GM19328 (cell line): ENCODE data around the gene VPS33B.

Experiments used
- ATAC-seq: cut with Tn5 transposase; IDR thresholded peaks from one replicate; pipeline ENCODE4 v1.9.1; 2021; ENCODE audit warnings: mild to moderate bottlenecking, moderate library complexity; ENCODE audit not compliant: unreplicated experiment

The VPS33B gene

DNA sequence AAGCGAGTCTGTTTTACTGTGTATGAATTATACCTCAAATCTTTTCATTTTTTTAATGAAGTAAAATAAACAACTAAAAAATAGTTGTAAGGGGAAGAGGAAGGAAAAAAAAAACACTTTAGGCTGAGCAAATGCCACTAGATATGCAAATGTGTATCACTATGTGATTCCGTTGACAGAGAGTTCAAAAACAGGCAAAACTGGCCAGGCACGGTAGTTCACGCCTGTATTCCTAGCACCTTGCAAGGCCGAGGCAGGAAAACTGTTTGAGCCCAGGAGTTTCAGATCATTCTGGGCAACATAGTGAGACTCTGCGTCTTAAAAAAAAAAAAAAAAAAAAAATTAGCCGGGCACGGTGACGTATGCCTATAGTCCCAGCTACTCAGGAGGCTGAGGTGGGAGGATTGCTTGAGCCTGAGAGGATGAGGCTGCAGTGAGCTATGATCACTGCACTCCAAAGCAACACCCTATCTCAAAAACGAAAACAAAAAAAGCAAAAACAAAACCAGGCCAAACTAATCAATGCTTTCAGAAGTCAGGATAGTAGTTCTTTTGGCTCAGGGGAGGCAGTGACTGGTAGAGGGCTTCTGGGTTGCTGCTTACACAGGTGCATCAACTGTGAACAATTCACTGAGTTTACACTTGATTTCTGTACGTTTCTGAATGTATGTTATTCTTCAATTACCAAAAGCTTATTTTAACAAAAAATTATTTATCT is 35.4 kb downstream of the VPS33B start:
- peak; percentile 42 for ATAC-seq

GRCh38 chr15:90982135-90982534 is 40.3 kb downstream of the VPS33B start:
- ATAC-seq: no peak

DNA sequence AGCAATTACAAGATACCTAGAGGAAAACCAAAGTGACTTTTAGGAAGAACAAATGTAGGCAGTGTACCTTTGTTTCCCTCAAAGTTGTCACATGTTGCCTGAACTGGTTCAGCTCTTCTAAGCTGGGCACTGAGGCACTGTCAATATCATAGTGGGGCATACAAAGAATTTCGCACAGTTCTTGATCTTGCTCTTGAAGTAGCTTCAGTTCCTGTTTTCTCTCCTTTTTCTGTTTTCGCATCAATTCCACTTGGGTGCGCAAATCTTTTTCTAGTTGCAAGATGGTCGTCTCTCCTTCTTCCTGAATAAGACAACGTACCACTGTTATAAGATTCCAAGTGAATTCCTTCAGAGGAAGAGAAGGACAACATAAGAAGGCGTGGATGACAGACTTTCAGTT is 40.7 kb downstream of the VPS33B start:
- ATAC-seq: peak; percentile 69

GRCh38 chr15:90979582-90979981 is 42.8 kb downstream of the VPS33B start:
- ATAC-seq: no peak

- no peak for ATAC-seq
Measured at GRCh38 chr15:90974216-90974615, 48.2 kb downstream of the VPS33B start.

- ATAC-seq: no peak
Measured at GRCh38 chr15:90972133-90972532, 50.3 kb downstream of the VPS33B start.

GRCh38 chr15:90970274-90970673 is 52.1 kb downstream of the VPS33B start:
- no peak for ATAC-seq

DNA sequence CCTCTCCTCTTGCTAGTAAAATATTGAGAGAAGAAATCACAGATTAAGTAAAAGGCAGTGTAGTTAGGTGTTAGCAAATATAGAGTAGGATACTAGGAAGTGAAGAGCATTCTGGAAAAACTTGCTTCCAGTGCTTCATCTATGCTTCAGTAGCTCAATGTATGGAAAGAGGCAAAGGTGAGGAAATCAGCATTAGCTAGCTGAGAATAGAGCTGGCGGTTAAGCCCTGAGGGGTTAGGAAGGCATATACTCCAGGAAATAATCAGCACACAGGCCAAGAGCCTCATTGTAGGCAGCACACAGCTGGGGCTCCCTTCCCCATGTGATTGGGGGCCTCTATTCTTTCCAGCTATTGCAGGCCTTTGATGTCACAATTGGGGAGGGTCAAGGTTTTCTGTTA is 54.0 kb downstream of the VPS33B start:
- ATAC-seq: no peak

- ATAC-seq: no peak
Measured at GRCh38 chr15:90967206-90967605, 55.2 kb downstream of the VPS33B start.

DNA sequence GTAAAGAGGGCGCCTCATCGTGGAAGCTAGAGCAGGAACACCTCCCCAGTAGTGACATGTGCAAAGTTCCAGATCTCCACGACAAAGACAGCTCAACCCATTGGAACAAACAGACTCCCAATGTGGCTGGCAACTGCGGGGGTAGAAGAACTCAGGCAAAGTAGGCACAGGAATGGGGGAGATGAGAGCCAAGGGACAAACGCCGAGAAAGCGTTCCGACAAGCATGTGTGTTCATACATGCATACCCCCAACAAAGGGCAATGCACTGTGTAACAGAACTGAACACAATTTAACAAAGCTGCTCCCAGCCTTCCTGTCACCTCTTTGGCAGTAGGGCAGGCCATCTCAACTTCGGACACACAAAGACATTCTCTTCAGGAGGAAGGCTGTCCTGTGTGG is 56.1 kb downstream of the VPS33B start:
- no peak for ATAC-seq

- no peak for ATAC-seq
Measured at GRCh38 chr15:90962021-90962420, 60.4 kb downstream of the VPS33B start.

DNA sequence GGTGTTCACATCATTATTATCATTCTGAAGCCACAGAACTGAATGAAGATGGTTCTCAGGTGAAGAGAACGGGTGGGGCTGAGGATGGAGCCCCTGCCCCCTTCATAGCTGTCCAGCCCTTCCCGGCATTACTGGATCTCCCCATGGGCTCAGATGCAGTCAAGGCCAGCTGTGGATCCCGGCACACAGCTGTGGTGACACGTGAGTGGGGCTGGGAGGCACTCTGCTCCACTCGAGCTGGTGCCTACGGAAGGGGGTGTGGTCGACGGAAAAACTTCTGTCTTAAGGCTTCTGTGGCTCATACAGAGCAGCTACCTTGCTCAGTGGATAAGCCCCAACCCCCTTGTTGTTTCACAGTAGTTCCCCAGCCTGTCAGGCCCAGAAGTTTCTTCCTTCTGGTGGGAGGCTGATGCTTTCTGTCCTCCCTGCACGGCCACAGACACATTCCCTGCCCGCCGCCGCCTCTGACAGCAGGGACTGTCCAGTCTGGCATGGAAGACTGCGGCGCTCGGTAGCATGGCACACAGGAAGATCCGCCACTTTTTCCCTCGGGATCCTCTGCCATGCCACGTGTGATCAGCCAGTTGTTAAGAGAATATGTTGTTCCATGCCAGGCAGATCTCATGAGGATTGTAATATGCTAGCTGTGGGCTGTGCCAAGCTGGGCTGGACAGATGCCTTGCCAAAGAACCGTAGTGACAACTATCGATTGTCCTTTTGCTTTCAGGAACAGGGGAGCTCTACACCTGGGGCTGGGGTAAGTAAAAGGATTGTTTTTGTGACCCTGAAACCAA is 61.9 kb downstream of the VPS33B start:
- ATAC-seq: no peak

- no peak for ATAC-seq
Measured at GRCh38 chr15:90959894-90960293, 62.5 kb downstream of the VPS33B start.

DNA sequence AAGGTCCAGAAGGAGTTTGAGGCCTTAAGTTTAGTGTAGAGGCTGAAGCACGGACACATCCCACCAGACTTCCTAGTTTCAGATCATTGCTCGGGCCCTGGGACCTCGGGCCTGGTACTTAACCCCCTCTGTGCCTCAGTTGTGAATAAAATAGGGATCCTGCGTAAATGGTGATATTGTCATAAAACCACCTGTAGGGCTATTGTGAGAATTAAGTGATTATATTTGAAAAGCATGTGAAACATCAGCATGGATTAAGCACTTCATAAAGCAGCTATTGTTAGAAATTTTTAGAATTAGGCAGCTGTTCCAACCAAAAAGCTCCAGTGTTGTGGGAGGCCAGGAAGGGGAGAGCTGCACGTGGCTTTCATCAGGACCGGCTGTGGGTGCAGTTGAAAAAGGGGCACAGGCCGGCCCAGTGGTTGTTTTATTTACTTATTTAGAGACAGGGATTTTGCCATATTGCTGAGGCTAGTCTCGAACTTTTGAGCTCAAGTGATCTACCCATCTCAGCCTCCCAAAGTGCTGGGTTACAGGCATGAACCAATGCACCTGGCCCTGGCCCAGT is 63.3 kb downstream of the VPS33B start:
- ATAC-seq: no peak

DNA sequence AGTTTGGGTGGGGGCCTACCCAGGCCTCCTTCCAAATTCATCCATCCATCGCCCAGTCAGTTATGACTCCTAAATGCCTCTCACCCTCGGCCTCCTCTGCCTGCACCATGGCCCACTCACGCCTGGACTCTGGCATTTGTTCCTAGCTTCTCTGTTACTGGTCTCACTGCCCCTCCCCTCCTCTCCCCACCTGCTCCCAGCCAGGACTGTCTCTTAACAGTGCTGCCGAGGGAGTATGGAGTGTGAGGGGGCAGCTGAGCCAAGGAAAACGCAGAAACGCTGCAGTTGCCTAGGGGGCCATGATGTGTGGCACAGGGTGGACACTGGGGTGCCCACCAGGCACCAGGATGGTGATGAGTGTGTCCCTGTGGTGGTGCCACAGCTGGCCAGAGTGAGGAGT is 64.6 kb downstream of the VPS33B start:
- no peak for ATAC-seq

- ATAC-seq: no peak
Measured at GRCh38 chr15:90957031-90957790, 65.2 kb downstream of the VPS33B start.

- ATAC-seq: no peak
Measured at GRCh38 chr15:90956274-90957030, 65.9 kb downstream of the VPS33B start.

- ATAC-seq: no peak
Measured at GRCh38 chr15:90955624-90956273, 66.6 kb downstream of the VPS33B start.

GRCh38 chr15:90954712-90955623 is 67.4 kb downstream of the VPS33B start, which contains the start of gene RCCD1:
Gene RCCD1, plus strand, starts transcription at chr15:90954884. Its CDS starts 1,851 bp downstream, at chr15:90956735.
- peak; percentile 92 for ATAC-seq
